Esophagus squamous epithelium (tissue), 5 donors: Measurements from ENCODE around the gene OSBPL10. TPM values are rescaled to one million over a fixed set of nuclear protein-coding genes. Genes with fewer than 3 reads are reported as not detected.

Experiments
- DNase-seq: peaks from one replicate; lab custom pipeline; 2025; lab: John Stamatoyannopoulos, UW
- H3K27ac ChIP-seq, 4 donors: fragments of 200-600 bp; sonication (generic); one replicate each; pipeline ENCODE4 v1.5.1; 2016 to 2019; ENCODE audit warnings: mild to moderate bottlenecking in 1 of 4
- H3K27me3 ChIP-seq, 4 donors: fragments of 200-600 bp; sonication (generic); 1 replicate in 3 of 4; 2 replicates in 1 of 4; pipeline versions ENCODE4 v1.5.1 to v1.6.0; 2017 to 2021; ENCODE audit warnings: antibody characterized with exemption in 1 of 4
- H3K36me3 ChIP-seq, 3 donors: fragments of 200-600 bp; sonication (generic); one replicate each; pipeline ENCODE4 v1.5.1; 2016 to 2019
- H3K4me1 ChIP-seq, 3 donors: fragments of 200-600 bp; sonication (generic); one replicate each; pipeline ENCODE4 v1.5.1; 2017 to 2019
- H3K4me3 ChIP-seq, 4 donors: fragments of 200-600 bp; sonication (generic); 1 replicate in 3 of 4; 2 replicates in 1 of 4; pipeline ENCODE4 v1.5.1; 2016 to 2019; ENCODE audit warnings: mild to moderate bottlenecking in 2 of 4, moderate library complexity in 1 of 4
- H3K9me3 ChIP-seq, 3 donors: fragments of 200-600 bp; sonication (generic); one replicate each; pipeline ENCODE4 v1.5.1; 2016 to 2019
- POLR2A ChIP-seq, 4 donors: fragments of 450-650 bp; IDR thresholded peaks; one replicate each; pipeline ENCODE4 v1.6.1; 2017; ENCODE audit warnings: antibody characterized with exemption in 4 of 4, mild to moderate bottlenecking in 4 of 4, moderate library complexity in 3 of 4
- WGBS, 2 donors: methylation state at CpG; one replicate each; pipeline ENCODE4 v1.1.5; 2018; 5-methylcytosine and 5-hydroxymethylcytosine counted together
- intact Hi-C: fragments of 100-400 bp; cut with DNase I; formaldehyde crosslinking; loops from one replicate; pipeline ENCODE4 v1.15.0; 2022
- total RNA-seq, 4 donors: library from RNA; depleted of rRNA; stranded (reverse); fragments of >200 nt; gene quantifications; one replicate each; pipeline ENCODE4 v1.1.0, GENCODE V29; 2016
- TF ChIP-seq, protein P1 (sequence below), 6 experiments: fragments of 450-650 bp in 4 of 6; fragments of 200-600 bp in 2 of 6; sonication (generic) in 2 of 6; IDR thresholded peaks; one replicate each; pipeline ENCODE4 v1.5.1; 2016 to 2019; ENCODE audit warnings: antibody characterized with exemption in 6 of 6, mild to moderate bottlenecking in 4 of 6, moderate library complexity in 4 of 6
- donor health status: DM: yes; HTN: yes; CAD: no.

Gene OSBPL10
- total RNA-seq, 4 donors from 2014 or later = 13.8 to 65.3 (median 41.0) TPM

DNA sequence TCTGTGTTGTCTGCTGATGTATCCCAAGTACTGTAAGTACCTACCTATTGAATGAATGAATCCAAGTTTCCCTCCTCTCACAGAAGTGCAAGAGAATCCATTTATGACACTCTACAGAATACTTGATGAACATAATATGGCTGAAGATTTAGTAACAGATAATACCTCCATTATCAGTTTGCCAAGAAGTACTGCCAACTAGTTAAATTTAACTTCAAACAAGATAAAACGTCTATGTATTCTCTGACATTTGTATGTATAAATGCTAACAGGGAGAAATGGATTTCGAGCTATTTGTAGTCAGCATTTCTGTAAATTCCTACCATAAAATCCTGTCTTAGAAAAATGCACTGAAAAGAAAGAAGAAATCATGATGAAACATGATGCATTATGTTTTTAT is 230.7 kb downstream of the OSBPL10 start:
- no peaks in the 10 kb centered on the region for H3K27me3 ChIP-seq
- no peak for DNase-seq
- TF ChIP-seq POLR2A (IDR thresholded peaks at IDR 0.05) = no peak
- TF ChIP-seq, protein P1, sequence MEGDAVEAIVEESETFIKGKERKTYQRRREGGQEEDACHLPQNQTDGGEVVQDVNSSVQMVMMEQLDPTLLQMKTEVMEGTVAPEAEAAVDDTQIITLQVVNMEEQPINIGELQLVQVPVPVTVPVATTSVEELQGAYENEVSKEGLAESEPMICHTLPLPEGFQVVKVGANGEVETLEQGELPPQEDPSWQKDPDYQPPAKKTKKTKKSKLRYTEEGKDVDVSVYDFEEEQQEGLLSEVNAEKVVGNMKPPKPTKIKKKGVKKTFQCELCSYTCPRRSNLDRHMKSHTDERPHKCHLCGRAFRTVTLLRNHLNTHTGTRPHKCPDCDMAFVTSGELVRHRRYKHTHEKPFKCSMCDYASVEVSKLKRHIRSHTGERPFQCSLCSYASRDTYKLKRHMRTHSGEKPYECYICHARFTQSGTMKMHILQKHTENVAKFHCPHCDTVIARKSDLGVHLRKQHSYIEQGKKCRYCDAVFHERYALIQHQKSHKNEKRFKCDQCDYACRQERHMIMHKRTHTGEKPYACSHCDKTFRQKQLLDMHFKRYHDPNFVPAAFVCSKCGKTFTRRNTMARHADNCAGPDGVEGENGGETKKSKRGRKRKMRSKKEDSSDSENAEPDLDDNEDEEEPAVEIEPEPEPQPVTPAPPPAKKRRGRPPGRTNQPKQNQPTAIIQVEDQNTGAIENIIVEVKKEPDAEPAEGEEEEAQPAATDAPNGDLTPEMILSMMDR (IDR thresholded peaks at IDR 0.05) = no peak
- H3K4me1 ChIP-seq = peaks cover 0 to 45% (median 0%) of the 10 kb centered on the region in 3 donors
- 47 to 65% methylated on average over 2 of the region's 2 CpGs for WGBS, 2 donors
- intact Hi-C loops = no loop called here
- peaks cover 0 to 5% (median 0%) of the 10 kb centered on the region in 3 donors for H3K36me3 ChIP-seq
- no peak overlapping the region for H3K4me3 ChIP-seq
- H3K9me3 ChIP-seq = no peaks in the 10 kb centered on the region
- no peak overlapping the region for H3K27ac ChIP-seq

DNA sequence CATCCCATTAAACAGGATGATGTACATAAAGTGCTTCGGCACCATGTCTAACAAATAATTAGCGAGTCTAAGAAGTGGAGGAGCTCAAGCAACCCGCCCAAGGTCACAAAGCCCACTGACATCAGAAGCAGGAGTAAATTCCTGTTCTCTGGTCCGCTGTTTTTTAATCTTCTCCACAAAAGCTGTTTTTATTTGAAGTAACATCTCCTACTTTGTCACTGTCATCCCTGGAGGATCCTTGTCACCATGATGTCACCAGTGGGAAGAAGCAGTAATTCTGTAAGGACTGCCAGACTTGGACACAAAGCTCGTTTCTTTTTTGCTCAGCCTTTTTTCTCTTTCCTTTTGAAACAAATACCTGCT is 232.1 kb downstream of the OSBPL10 start:
- DNase-seq = no peak
- Histone ChIP-seq H3K36me3 (peaks cover 0 to 5% (median 0%) of the 10 kb centered on the region in 3 donors), H3K4me3 (no peak overlapping the region), H3K9me3 (no peaks in the 10 kb centered on the region), H3K27me3 (no peaks in the 10 kb centered on the region), H3K4me1 (peaks cover 0 to 45% (median 0%) of the 10 kb centered on the region in 3 donors), H3K27ac (no peak overlapping the region)
- intact Hi-C loops = no loop called here
- TF ChIP-seq POLR2A (IDR thresholded peaks at IDR 0.05) = no peak
- TF ChIP-seq, protein P1 (IDR thresholded peaks at IDR 0.05) = no peak
- 68 to 69% methylated on average over 5 of the region's 5 CpGs for WGBS, 2 donors

DNA sequence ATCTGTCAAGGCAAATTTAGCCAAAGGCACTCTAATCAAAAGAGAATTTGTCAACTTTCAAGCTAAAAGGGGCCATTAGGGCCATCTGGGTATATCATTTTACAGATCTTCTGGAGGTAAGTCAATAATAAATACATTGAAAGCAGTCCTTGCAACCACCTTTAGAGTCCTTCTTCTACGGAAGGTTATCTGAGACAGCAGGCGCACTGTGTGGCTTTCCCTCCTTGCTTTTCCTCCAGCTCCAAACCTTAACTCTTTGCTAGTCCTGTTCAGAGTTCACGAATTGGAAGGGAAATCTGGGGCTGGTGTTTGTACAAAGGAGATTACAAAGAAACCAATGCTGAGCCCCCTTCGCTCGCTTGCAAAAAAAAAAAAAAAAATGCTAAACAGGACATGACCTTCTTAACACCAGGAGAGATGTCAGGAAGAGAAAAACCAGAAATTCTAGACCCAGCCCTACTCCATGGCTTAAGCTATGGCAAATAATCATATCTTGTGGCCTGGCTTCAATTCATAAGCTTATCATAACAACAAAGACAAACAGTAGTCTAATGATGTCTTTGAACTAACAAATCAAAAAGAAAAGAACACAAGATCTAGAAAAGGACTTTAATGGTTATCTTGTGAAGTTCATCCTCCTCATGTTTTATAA is 232.7 kb downstream of the OSBPL10 start:
- TF ChIP-seq, protein P1 (IDR thresholded peaks at IDR 0.05) = no peak
- TF ChIP-seq POLR2A (IDR thresholded peaks at IDR 0.05) = no peak
- Histone ChIP-seq H3K27me3 (no peaks in the 10 kb centered on the region), H3K4me3 (no peak overlapping the region), H3K9me3 (no peaks in the 10 kb centered on the region), H3K27ac (no peak overlapping the region), H3K36me3 (peaks cover 0 to 5% (median 0%) of the 10 kb centered on the region in 3 donors), H3K4me1 (peaks cover 0 to 45% (median 0%) of the 10 kb centered on the region in 3 donors)
- 69 to 83% methylated on average over 5 of the region's 5 CpGs for WGBS, 2 donors
- DNase-seq = no peak
- intact Hi-C loops = no loop called here

DNA sequence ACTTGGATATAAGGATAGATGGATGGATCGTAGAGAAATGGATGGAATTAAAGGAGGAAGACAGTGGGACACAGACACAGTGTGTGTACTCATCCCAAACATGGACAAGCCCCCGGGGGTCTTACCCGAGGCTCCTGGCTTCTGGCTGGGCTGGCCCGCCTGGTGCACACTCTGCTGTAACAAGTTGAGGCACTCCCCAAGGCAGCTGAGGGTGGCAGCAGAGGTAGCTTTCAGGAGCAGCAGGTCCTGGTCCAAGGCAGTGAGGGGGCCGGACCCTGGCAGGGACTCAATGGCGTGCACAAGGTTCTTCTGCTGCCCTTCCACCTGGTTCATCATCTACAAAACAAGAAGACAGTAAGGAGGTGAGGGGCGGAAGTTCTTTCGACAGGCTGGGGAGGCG is 233.3 kb downstream of the OSBPL10 start:
- no peak overlapping the region for H3K27ac ChIP-seq
- no peak for TF ChIP-seq POLR2A (IDR thresholded peaks at IDR 0.05)
- TF ChIP-seq, protein P1 (IDR thresholded peaks at IDR 0.05) = no peak

DNA sequence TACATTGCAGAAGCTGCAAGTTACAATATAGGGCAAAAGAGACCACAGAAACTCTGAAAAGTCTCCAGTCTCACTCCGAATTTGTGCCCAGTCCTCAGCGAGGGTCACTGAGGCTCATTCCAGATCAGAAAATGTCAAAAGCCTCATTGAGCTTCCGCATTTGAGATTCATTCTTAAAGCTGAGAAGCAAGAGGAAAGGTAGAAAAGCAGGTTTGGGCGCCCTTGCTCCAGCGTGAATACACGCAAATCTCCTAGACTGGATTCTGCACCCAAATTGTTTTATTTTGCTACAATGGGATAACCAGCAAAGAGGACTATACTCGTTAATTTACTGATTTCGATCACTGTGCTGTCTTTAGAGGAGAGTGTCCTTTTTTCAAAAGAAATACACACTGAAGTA is 236.1 kb downstream of the OSBPL10 start:
- TF ChIP-seq, protein P1 (IDR thresholded peaks at IDR 0.05) = no peak
- TF ChIP-seq POLR2A (IDR thresholded peaks at IDR 0.05) = no peak

More for the DNA sequence above, 233.3 kb downstream of the OSBPL10 start:
- Histone ChIP-seq H3K27me3 (no peaks in the 10 kb centered on the region), H3K4me3 (no peak overlapping the region), H3K4me1 (peaks cover 0 to 41% (median 0%) of the 10 kb centered on the region in 3 donors), H3K9me3 (no peaks in the 10 kb centered on the region), H3K36me3 (peaks cover 0 to 5% (median 0%) of the 10 kb centered on the region in 3 donors)
- WGBS, 2 donors = 86 to 93% methylated on average over 7 to 8 of the region's 9 CpGs
- intact Hi-C loops = no loop called here
- DNase-seq = no peak

More for the DNA sequence above, 236.1 kb downstream of the OSBPL10 start:
- intact Hi-C loops = no loop called here
- H3K27ac ChIP-seq = no peak overlapping the region
- peaks cover 0 to 37% (median 0%) of the 10 kb centered on the region in 3 donors for H3K4me1 ChIP-seq
- no peak overlapping the region for H3K4me3 ChIP-seq
- H3K9me3 ChIP-seq = no peaks in the 10 kb centered on the region
- H3K36me3 ChIP-seq = peaks cover 0 to 10% (median 0%) of the 10 kb centered on the region in 3 donors
- WGBS, 2 donors = 69 to 85% methylated on average over 8 of the region's 8 CpGs
- no peaks in the 10 kb centered on the region for H3K27me3 ChIP-seq
- DNase-seq = no peak
